Breast epithelium (tissue), 4 donors: Measurements from ENCODE around the gene ZNF248. TPM values are rescaled to one million over a fixed set of nuclear protein-coding genes. Genes with fewer than 3 reads are reported as not detected.
"Not testable (repeated sequence)": the region's sequence is repeated elsewhere in the genome, so short reads cannot be mapped to it uniquely, and the experiment has no call there.

Experiments used
- DNase-seq, 2 donors: peaks; one replicate each; pipeline ENCODE4 v3.0.0-alpha.2; 2019; ENCODE audit warnings: low spot score in 2 of 2
- H3K27ac ChIP-seq, 2 donors: fragments of 200-600 bp; sonication (generic) in 1 of 2; one replicate each; pipeline ENCODE4 v1.5.1; 2016 to 2019; ENCODE audit warnings: mild to moderate bottlenecking in 1 of 2
- H3K27me3 ChIP-seq, 2 donors: fragments of 200-600 bp; sonication (generic) in 1 of 2; one replicate each; pipeline versions ENCODE4 v1.5.1 to v1.6.0; 2017 to 2019; ENCODE audit warnings: control low read depth in 1 of 2, mild to moderate bottlenecking in 1 of 2
- H3K36me3 ChIP-seq: fragments of 200-600 bp; one replicate; pipeline ENCODE4 v1.5.1; 2019
- H3K4me1 ChIP-seq, 2 donors: fragments of 200-600 bp; sonication (generic); one replicate each; pipeline ENCODE4 v1.5.1; 2016 to 2019; ENCODE audit warnings: control low read depth in 1 of 2
- H3K4me3 ChIP-seq, 3 donors: fragments of 200-600 bp; sonication (generic); 1 replicate in 2 of 3; 2 replicates in 1 of 3; pipeline ENCODE4 v1.5.1; 2016 to 2019; ENCODE audit warnings: mild to moderate bottlenecking in 3 of 3, moderate library complexity in 2 of 3
- H3K9me3 ChIP-seq, 2 donors: fragments of 200-600 bp; sonication (generic) in 1 of 2; one replicate each; pipeline ENCODE4 v1.5.1; 2016 to 2019; ENCODE audit warnings: control low read depth in 1 of 2
- CTCF ChIP-seq, 3 donors: fragments of 450-650 bp; IDR thresholded peaks; one replicate each; pipeline ENCODE4 v1.5.1; 2016 to 2017; ENCODE audit warnings: antibody characterized with exemption in 3 of 3, mild to moderate bottlenecking in 3 of 3, moderate library complexity in 3 of 3
- POLR2A ChIP-seq: fragments of 450-650 bp; IDR thresholded peaks from one replicate; pipeline ENCODE4 v1.6.1; 2016; ENCODE audit warnings: antibody characterized with exemption, mild to moderate bottlenecking, moderate library complexity
- POLR2AphosphoS5 ChIP-seq, 3 donors: sonication (generic); formaldehyde crosslinking; IDR thresholded peaks; one replicate each; pipeline ENCODE4 v1.6.1; 2017; ENCODE audit warnings: antibody characterized with exemption in 3 of 3
- intact Hi-C: fragments of 100-400 bp; cut with DNase I; formaldehyde crosslinking; loops from one replicate; pipeline ENCODE4 v1.15.1; 2023; ENCODE audit warnings: low total_unique reads
- total RNA-seq, 3 donors: library from RNA; depleted of rRNA; stranded (reverse); fragments of >200 nt; gene quantifications; one replicate each; pipeline ENCODE4 v1.1.0, GENCODE V29; 2016

The ZNF248 gene
- total RNA-seq, 3 donors from 2014 or later: 11.0 to 29.6 (median 19.7) TPM

- intact Hi-C loops: no loop called here
- Histone ChIP-seq H3K27ac (no peak overlapping the region), H3K27me3 (no peaks in the 10 kb centered on the region), H3K4me1 (no peaks in the 10 kb centered on the region), H3K9me3 (no peaks in the 10 kb centered on the region), H3K4me3 (no peak overlapping the region), H3K36me3 (no peaks in the 10 kb centered on the region)
- TF ChIP-seq POLR2A: no peak
- TF ChIP-seq CTCF (IDR thresholded peaks at IDR 0.05): no peak
- TF ChIP-seq POLR2AphosphoS5 (IDR thresholded peaks at IDR 0.05): no peak
- DNase-seq: no peak
Observed at GRCh38 chr10:37739181-37739580, 118.2 kb downstream of the ZNF248 start.

- H3K9me3 ChIP-seq, H3K4me1 ChIP-seq, H3K27me3 ChIP-seq, H3K4me3 ChIP-seq, H3K27ac ChIP-seq, intact Hi-C loops, DNase-seq, H3K36me3 ChIP-seq: not testable (repeated sequence)
Observed at GRCh38 chr10:37738241-37738640, 119.2 kb downstream of the ZNF248 start.

GRCh38 chr10:37737336-37737735 lies 120.1 kb downstream of the ZNF248 start:
- Histone ChIP-seq H3K4me1 (no peaks in the 10 kb centered on the region), H3K27me3 (no peaks in the 10 kb centered on the region), H3K9me3 (no peaks in the 10 kb centered on the region), H3K36me3 (no peaks in the 10 kb centered on the region), H3K27ac (no peak overlapping the region), H3K4me3 (no peak overlapping the region)
- intact Hi-C loops: no loop called here
- no peak for DNase-seq
- no peak for TF ChIP-seq POLR2A
- no peak for TF ChIP-seq CTCF (IDR thresholded peaks at IDR 0.05)
- no peak for TF ChIP-seq POLR2AphosphoS5 (IDR thresholded peaks at IDR 0.05)

- no peak for TF ChIP-seq POLR2AphosphoS5 (IDR thresholded peaks at IDR 0.05)
- TF ChIP-seq POLR2A: no peak
- TF ChIP-seq CTCF (IDR thresholded peaks at IDR 0.05): no peak
- no peak overlapping the region for H3K27ac ChIP-seq
- no peak overlapping the region for H3K4me3 ChIP-seq
- H3K36me3 ChIP-seq: no peaks in the 10 kb centered on the region
- intact Hi-C loops: no loop called here
- no peak for DNase-seq
- H3K27me3 ChIP-seq: no peaks in the 10 kb centered on the region
- H3K4me1 ChIP-seq: no peaks in the 10 kb centered on the region
- H3K9me3 ChIP-seq: no peaks in the 10 kb centered on the region
Observed at GRCh38 chr10:37736120-37736519, 121.3 kb downstream of the ZNF248 start.

- H3K36me3 ChIP-seq: no peaks in the 10 kb centered on the region
- no peaks in the 10 kb centered on the region for H3K4me1 ChIP-seq
- H3K27ac ChIP-seq: no peak overlapping the region
- no peak for DNase-seq
- no peaks in the 10 kb centered on the region for H3K9me3 ChIP-seq
- no peaks in the 10 kb centered on the region for H3K27me3 ChIP-seq
- intact Hi-C loops: no loop called here
- TF ChIP-seq POLR2A: no peak
- TF ChIP-seq CTCF (IDR thresholded peaks at IDR 0.05): no peak
- TF ChIP-seq POLR2AphosphoS5 (IDR thresholded peaks at IDR 0.05): no peak
- no peak overlapping the region for H3K4me3 ChIP-seq
Observed at GRCh38 chr10:37734971-37735370, 122.4 kb downstream of the ZNF248 start.

Other genes with a start within 250 kb of the ZNF248 start
- 10 to 100 TPM; 13.8 to 23.4 (median 16.0) TPM for gene ZNF25, start 119.0 kb upstream of the ZNF248 start, total RNA-seq
- gene ZNF33A, start 153.1 kb upstream of the ZNF248 start, total RNA-seq: 10 to 100 TPM; 25.4 to 73.6 (median 34.7) TPM
- 10 to 100 TPM; 14.2 to 32.1 (median 21.3) TPM for gene ZNF37A, start 236.7 kb upstream of the ZNF248 start, total RNA-seq